ENCODE measurements around the gene RDH8.

RDH8 gene

DNA sequence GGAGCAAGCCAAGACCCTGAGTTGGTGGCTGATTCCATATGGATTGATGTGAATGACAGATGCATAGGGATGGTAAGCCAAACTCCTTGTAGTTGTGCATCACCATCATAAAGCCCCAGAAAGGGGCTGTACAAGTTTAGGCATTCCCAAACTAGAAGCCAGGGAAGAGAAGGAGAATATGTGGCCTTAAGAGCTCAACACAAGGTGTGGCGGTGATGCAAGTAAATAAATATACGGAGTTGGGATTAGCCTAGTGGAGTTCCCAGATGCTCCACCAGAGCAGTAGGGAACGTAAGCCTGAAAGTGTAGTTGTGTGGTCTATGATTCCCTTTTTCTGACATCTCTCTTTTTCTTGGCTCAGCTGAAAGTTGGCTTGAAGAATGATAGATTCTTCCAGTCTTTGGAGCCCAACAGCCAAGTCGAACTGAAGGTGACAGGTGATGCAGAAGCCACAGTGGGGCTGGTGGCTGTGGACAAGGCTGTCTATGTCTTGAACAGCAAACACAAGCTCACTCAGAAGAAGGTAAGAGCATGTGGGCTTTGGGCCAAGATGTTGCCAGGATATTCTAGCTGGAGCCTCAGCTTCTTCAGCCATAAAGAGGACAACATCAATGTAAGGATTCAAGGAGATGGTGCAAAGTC, 30.1 kb downstream of the RDH8 start:
- peak; percentile 31 for DNase-seq

DNA sequence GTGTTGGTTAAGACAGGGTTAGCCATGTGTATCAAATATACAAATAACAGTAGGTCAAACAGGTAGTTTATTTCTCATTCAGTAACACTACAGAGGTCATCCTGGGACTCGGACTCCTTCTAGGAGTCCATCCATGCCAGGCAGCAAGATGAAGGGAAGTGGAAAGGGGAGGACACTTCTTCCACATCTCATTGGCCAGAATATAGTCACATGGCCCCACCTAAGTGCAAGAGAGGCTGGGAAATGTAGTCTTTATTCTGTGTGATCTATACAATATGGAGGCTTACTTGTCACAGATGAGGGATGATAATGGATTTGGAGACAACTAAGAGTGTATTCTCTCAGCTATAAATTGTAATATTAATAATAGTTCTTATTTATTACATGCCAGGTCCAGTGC, 31.1 kb downstream of the RDH8 start:
- no peak for DNase-seq

DNA sequence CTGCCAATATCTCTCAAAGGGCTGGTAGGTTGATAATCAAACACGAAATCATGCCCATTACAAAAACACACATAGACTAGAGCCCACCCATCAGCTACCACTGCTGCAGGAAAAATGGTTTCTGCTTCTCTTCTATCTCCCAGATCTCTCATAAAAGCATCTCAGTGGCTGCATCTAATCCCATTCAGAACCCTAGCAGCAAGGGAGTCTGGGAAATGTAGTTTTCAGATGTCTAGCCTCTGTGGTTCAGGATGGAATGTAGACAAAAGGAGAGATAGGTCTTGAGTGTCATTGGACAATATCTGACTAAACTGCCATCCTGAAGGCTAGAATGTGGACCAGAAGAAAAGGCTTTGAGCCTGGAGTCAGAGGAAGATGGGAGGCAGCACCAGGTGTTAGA, 32.1 kb downstream of the RDH8 start:
- no peak for DNase-seq

GRCh38 chr19:10049626-10050025, 36.3 kb downstream of the RDH8 start:
- no peak for DNase-seq

- DNase-seq, result no peak
These were observed 39.5 kb downstream of the RDH8 start for GRCh38 chr19:10052602-10053360.

DNA sequence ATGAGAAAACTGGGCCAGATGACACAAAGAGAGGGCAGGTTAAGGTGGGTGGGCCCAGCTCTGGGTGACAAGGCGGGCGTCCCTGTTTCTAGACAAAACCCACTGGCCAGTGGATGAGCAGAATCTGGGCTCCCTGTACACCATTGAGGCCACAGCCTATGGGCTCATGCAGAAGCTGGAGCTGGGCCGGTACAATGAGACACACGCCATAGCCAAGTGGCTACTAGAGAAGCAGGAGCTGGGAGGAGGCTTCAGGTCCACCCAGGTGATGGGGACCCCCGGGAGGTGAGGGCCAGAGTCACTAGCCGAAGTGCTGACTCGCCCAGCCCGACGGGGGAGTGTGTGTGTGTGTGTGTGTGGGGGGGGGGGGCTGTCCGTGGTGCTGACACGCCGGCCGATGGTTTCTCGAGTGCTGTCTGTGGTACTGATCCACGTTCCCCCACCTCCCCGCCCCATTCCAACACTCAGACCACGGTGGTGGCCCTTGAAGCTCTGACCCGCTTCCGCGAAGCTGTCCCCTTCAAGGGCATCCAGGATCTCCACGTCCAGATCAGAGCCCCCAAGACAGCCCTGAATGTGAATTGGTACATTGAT, 48.5 kb downstream of the RDH8 start:
- DNase-seq, result no peak

GRCh38 chr19:10068205-10068604, 54.9 kb downstream of the RDH8 start:
- DNase-seq, result no peak

DNA sequence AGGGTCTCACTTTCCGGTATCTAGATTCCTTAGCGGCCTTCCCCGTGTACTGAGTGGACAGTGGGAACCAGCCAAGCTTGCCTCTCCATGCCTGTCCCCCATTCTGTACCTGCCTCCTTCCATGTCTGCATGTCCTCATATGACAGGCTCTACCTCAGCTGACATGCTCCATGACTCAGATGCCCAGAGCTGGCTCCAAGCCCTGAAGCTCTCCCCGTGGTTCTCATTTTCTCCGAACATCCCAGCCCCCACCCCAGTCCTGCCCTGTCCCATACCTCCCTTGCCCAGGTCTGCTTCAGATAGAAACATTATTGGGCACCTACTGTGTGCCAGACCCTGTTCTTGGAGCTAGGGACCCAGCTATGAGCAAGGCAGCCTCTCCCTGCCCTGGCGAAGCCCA, 55.8 kb downstream of the RDH8 start:
- DNase-seq, result no peak

DNA sequence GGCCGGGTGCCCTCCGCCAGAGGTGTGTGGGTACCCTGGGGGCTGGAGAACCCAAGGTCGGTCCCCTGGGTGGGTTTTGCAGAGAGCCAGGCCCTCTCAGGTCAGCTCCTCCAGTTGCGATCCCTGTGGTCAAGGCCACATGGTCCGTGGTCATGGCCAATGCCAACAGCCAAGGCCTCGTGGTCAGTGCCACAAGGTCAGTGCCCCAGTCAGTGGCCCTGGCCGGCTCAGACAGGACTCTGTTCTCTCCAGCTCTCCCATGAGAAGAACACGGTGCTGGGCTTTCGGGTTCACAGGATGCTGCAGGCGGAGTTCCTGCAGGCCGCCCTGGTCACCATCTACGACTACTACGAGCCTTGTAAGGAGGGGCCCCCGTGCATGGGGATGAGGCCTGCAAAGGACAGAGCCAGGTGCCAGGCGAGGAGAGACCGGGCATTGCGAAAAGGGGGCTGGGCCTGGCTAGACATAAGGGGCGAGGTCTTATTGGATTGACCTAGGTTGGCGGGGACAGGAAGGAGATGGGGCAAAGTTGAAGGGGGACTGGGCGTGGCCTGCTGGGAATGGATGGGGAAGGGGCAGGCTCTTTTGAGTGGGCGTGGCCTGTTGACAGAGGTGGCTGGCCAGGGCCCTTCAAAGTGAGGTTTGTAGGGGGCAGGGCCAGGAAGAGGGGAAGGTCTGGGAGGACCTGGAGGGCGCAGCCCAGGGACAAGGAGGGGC, 57.6 kb downstream of the RDH8 start:
- DNase-seq, result no peak
